ENCODE measurements around the gene TNS4. TPM values are rescaled to one million over a fixed set of nuclear protein-coding genes. Genes with fewer than 3 reads are reported as not detected.

TNS4 gene
- total RNA-seq, 2 donors from 2014 or later, result 0.89 to 2.5 TPM

- no peak overlapping the region for H3K4me3 Mint-ChIP-seq
- H3K9ac ChIP-seq (ENCODE audit: extremely low read depth, low read length, poor library complexity, severe bottlenecking), result no peak overlapping the region
- peaks cover 54% of the 10 kb centered on the region for H3K27me3 Mint-ChIP-seq (ENCODE audit: insufficient read depth)
- no peak overlapping the region for H3K4me3 ChIP-seq (ENCODE audit: low read length)
- DNase-seq, result no peak
- no peak overlapping the region for H3K27ac ChIP-seq (ENCODE audit: low read depth, low read length)
- H3K9me3 Mint-ChIP-seq, result no peaks in the 10 kb centered on the region
- peaks cover 16% of the 10 kb centered on the region for H3K4me1 Mint-ChIP-seq
- peaks cover 12% of the 10 kb centered on the region for H3K4me1 ChIP-seq (ENCODE audit: control insufficient read depth, insufficient read depth, low read length)
- no peaks in the 10 kb centered on the region for H3K9me3 ChIP-seq (ENCODE audit: control insufficient read depth, low read length)
- TF ChIP-seq, protein P1, sequence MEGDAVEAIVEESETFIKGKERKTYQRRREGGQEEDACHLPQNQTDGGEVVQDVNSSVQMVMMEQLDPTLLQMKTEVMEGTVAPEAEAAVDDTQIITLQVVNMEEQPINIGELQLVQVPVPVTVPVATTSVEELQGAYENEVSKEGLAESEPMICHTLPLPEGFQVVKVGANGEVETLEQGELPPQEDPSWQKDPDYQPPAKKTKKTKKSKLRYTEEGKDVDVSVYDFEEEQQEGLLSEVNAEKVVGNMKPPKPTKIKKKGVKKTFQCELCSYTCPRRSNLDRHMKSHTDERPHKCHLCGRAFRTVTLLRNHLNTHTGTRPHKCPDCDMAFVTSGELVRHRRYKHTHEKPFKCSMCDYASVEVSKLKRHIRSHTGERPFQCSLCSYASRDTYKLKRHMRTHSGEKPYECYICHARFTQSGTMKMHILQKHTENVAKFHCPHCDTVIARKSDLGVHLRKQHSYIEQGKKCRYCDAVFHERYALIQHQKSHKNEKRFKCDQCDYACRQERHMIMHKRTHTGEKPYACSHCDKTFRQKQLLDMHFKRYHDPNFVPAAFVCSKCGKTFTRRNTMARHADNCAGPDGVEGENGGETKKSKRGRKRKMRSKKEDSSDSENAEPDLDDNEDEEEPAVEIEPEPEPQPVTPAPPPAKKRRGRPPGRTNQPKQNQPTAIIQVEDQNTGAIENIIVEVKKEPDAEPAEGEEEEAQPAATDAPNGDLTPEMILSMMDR (conservative IDR thresholded peaks at IDR 0.05), result no peak
- H3K27ac Mint-ChIP-seq, result peak overlapping the region; percentile 3
- H3K27me3 ChIP-seq (ENCODE audit: control insufficient read depth, insufficient read depth, low read length, poor library complexity, severe bottlenecking), result no peaks in the 10 kb centered on the region
- no peaks in the 10 kb centered on the region for H3K36me3 ChIP-seq (ENCODE audit: control insufficient read depth, insufficient read depth, low read length)
- WGBS, 2 experiments (ENCODE audit: insufficient coverage in 1 of 2, insufficient read length in 1 of 2), result 87 to 91% methylated on average over 9 to 13 of the region's 13 CpGs
- no peaks in the 10 kb centered on the region for H3K36me3 Mint-ChIP-seq (ENCODE audit: low read depth)
These were observed 35.1 kb upstream of the TNS4 start for GRCh38 chr17:40536295-40537171.

DNA sequence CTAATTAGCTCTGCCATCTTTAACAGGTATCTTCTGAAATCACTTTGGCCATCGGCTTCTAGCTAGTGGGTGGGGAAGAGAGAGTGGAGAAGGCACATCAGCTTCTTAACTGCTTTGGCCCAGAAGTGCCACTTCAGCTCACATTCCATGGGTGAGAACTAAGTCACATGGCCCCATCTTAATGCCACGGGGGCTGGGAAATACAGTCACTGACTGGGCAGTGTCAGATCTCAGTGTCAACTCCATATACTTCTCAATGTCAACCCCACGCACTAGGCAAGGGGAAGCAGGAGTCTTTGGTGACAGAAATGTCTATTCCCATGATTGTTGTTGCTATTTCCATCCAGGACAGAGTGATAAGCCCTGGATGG, 34.5 kb upstream of the TNS4 start:
- Histone ChIP-seq H3K27ac (ENCODE audit: low read depth, low read length) (no peak overlapping the region), H3K4me1 (ENCODE audit: control insufficient read depth, insufficient read depth, low read length) (peaks cover 12% of the 10 kb centered on the region), H3K27me3 (ENCODE audit: control insufficient read depth, insufficient read depth, low read length, poor library complexity, severe bottlenecking) (no peaks in the 10 kb centered on the region), H3K36me3 (ENCODE audit: control insufficient read depth, insufficient read depth, low read length) (no peaks in the 10 kb centered on the region), H3K9me3 (ENCODE audit: control insufficient read depth, low read length) (no peaks in the 10 kb centered on the region), H3K9ac (ENCODE audit: extremely low read depth, low read length, poor library complexity, severe bottlenecking) (no peak overlapping the region), H3K4me3 (ENCODE audit: low read length) (no peak overlapping the region)
- Mint-ChIP-seq H3K4me1 (peaks cover 16% of the 10 kb centered on the region), H3K9me3 (no peaks in the 10 kb centered on the region), H3K27ac (peak overlapping the region; percentile 3), H3K27me3 (ENCODE audit: insufficient read depth) (peaks cover 48% of the 10 kb centered on the region), H3K4me3 (no peak overlapping the region), H3K36me3 (ENCODE audit: low read depth) (no peaks in the 10 kb centered on the region)
- TF ChIP-seq, protein P1 (conservative IDR thresholded peaks at IDR 0.05), result no peak
- no peak for DNase-seq
- 90 to 92% methylated on average over 2 to 3 of the region's 3 CpGs for whole genome bisulfite sequencing, 2 experiments (ENCODE audit: insufficient coverage in 1 of 2, insufficient read length in 1 of 2)

GRCh38 chr17:40535438-40535837, 34.0 kb upstream of the TNS4 start:
- 82 to 95% methylated on average over 3 to 4 of the region's 4 CpGs for WGBS, 2 experiments (ENCODE audit: insufficient coverage in 1 of 2, insufficient read length in 1 of 2)
- no peak for DNase-seq
- peaks cover 16% of the 10 kb centered on the region for H3K4me1 Mint-ChIP-seq
- no peak overlapping the region for H3K27ac Mint-ChIP-seq
- TF ChIP-seq, protein P1 (conservative IDR thresholded peaks at IDR 0.05), result no peak
- H3K4me3 ChIP-seq (ENCODE audit: low read length), result no peak overlapping the region
- no peak overlapping the region for H3K27ac ChIP-seq (ENCODE audit: low read depth, low read length)
- H3K9me3 ChIP-seq (ENCODE audit: control insufficient read depth, low read length), result no peaks in the 10 kb centered on the region
- peaks cover 12% of the 10 kb centered on the region for H3K4me1 ChIP-seq (ENCODE audit: control insufficient read depth, insufficient read depth, low read length)
- no peaks in the 10 kb centered on the region for H3K36me3 ChIP-seq (ENCODE audit: control insufficient read depth, insufficient read depth, low read length)
- no peak overlapping the region for H3K9ac ChIP-seq (ENCODE audit: extremely low read depth, low read length, poor library complexity, severe bottlenecking)
- no peaks in the 10 kb centered on the region for H3K27me3 ChIP-seq (ENCODE audit: control insufficient read depth, insufficient read depth, low read length, poor library complexity, severe bottlenecking)
- H3K4me3 Mint-ChIP-seq, result no peak overlapping the region
- no peaks in the 10 kb centered on the region for H3K9me3 Mint-ChIP-seq
- no peaks in the 10 kb centered on the region for H3K36me3 Mint-ChIP-seq (ENCODE audit: low read depth)
- peaks cover 43% of the 10 kb centered on the region for H3K27me3 Mint-ChIP-seq (ENCODE audit: insufficient read depth)

All from endodermal cell (in vitro differentiated cells).